Smooth muscle cell of the brain vasculature (primary cell): ENCODE measurements around the gene MBNL1.

Experiments
- DNase-seq: peaks from one replicate; pipeline ENCODE4 v3.0.0-alpha.2; 2012; ENCODE audit warnings: low read depth, low spot score

Gene MBNL1, protein sequence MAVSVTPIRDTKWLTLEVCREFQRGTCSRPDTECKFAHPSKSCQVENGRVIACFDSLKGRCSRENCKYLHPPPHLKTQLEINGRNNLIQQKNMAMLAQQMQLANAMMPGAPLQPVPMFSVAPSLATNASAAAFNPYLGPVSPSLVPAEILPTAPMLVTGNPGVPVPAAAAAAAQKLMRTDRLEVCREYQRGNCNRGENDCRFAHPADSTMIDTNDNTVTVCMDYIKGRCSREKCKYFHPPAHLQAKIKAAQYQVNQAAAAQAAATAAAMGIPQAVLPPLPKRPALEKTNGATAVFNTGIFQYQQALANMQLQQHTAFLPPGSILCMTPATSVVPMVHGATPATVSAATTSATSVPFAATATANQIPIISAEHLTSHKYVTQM

DNA sequence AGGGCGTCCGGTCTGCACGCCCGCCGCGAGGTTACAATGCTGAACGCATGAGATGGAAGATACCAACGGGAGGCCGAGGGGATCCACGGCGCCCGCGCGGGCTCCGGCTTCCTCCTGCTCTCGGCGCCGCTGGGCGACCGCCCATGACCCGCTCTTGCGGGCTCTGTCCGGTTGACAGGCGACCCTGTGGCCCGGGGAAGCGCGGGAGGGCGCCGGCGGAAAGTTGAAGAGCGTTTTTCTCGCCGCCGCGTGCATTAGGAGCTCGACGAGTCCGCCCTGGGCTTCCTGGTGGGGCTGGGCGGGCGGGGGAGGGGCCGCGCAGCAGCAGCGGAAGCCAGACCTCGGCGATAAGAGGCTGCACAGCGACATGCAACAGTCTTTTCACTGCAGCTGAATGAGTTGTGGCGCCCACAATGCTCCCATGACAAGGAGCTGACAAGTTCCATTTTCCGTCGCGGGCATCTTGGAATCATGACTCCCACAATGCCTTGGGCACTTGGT lies at the start of gene MBNL1:
Gene MBNL1, plus strand, starts transcription at position 375 of the 501 bp plus-strand sequence. CDS start 31,265 bp downstream, outside the sequence.
- DNase-seq, result no peak

DNA sequence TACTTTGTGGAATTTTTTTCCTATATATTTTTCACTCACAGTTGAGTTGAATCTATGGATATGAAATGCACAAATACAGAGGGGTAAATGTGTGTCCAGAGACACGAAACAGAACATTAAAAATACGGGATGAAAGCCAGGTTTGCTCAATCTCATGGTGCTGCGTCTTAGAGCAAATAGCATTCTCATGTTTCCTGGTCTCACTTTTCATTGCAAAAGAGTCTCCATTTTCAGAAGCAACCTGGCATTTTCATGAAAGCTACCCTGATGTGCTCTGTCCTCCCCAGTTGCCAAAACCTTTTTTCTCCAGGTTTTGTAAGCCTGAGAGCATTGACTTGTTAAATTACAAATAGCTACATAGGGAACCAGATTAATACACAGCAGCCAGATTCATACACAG lies 49.5 kb upstream of the MBNL1 start:
- no peak for DNase-seq

DNA sequence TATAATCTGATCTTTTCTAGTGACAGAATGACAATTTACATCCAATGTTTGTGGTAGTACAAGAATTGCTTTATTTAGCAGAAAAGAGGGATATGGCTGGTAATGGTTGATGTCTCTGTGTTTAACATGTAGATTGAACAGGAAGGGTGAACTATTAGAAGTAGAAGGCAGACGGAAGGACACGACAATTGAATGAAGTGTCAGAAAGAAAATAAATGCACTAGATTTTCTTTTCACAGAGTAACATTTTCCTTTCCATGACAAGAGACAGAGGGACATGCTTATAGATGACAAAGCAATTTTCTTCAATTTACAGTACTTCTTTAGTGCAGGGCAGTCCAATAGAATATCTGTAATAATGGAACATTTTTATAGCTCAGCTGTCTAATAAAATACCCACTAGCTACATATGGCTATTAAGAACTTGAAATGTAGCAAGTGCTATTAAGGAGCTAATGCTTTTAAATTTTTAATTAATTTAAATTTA lies 48.9 kb upstream of the MBNL1 start:
- no peak for DNase-seq

DNA sequence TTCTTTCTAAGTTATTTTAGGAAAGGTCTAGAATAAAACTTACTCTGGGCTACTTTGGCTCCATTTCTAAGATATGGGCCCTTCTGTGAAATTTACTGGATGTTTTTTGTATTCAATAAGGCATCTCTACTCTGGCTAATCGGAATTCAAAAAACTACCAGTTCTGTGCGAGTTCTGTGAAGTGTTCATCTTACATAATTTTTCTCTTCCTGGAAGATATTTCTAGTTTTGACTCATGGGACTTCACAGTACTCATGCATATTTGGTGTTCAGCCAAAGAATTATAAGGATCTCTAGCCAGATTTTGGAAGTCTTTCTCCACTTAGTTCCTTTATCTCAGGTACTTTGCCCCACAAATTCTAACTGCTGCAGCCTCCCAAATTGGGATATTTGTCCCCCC lies 46.4 kb upstream of the MBNL1 start:
- no peak for DNase-seq

DNA sequence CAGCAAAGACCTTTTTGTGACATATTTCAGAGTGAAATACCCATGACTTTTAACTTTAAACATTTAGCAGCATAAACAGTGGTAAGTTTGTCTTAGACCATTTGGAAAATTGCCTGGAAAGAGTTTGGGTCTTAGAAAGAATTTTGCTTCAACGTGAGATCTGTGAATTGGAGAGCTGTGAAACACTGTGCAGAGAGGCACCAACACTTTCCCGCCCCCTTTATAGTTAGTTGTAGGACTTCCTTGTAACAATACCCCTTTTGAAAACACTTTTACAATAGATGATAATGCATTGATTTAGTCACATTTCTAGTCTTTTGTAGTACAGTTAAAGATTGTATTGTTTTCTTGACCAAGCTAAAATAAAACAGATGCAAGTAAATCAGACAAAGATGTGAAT lies 43.5 kb upstream of the MBNL1 start:
- no peak for DNase-seq

DNA sequence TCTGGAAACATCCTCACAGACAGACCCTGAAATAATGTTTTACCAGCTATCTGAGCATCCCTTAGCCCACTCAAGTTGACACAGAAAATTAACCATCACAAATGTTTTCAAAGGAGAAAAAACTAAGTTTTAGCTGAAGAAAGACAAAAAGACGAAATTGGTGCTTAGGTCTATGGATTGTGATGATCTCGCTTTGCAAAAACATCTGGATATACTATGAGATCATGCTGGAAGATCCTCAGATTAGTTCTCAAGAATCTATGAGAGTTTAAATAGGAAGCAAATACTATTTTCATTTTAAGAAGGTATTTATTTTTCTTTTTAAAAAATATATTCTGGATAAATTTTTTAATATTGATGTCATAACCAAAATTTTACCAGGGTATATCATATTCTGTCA lies 42.6 kb upstream of the MBNL1 start:
- DNase-seq, result no peak

DNA sequence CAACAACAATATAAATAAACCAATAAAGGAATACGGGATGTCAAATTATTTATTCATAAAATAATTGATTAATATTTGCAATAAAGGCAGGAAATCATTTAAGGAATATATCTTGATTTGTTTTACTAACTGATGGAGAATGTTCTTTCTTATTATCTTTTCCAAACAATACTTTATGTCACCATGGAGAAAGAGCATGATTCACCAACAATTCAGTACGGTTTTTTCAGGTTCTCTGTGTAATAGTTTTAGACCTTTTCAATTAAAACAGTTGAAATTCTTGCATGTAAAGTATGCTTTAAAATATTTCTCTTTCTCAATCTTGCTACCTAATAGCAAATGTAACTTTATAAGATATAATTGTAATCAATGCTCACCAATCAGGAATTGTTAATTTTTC lies 41.7 kb upstream of the MBNL1 start:
- no peak for DNase-seq

DNA sequence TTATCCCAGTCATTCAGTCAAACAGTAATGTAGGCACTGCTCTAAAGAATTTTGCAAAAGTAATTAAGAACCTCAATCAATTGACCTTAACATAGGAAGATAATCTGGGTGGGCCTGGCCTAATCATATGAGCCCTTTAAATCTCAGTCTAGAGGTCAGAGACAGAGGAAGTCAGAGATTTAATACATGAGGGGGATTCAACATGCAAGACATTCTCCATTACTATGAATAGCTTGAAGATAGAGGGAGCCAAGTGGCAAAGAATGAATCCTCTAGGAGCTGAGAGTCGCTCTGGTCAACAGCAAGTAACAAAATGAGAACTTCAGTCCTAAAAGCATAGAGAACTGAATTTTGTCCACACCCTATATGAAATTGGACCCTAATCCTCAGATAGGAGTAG lies 39.0 kb upstream of the MBNL1 start:
- DNase-seq, result no peak

DNA sequence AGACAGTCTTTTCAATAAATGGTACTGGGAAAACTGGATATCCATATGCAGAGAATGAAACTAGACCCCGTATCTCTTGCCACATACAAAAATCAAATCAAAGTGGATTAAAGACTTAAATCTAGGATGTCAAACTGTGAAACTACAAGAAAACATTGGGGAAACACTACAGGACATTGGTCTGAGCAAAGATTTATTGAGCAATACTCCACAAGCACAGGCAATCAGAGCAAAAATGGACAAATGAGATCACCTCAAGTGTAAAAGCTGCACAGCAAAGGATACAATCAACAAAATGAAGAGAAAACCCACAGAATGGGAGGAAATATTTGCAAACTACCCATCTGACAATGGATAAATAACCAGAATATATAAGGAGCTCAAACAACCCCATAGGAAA lies 38.4 kb upstream of the MBNL1 start:
- DNase-seq, result no peak

DNA sequence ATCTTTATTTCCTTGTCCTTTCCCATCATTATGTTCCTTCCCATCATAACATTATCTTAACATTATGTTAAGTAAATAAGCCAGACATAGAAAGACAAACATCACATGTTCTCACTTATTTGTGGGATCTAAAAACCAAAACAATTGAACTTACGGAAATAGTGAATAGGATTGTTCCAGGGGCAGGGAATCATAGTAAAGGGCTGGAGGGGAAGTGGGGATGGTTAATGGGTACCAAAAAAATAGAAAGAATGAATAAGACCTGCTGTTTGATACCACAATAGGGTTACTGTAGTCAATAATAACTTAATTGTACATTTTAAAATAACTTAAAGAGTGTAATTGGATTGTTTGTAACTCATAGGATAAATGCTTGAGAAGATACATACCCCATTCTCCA lies 36.7 kb upstream of the MBNL1 start:
- no peak for DNase-seq

DNA sequence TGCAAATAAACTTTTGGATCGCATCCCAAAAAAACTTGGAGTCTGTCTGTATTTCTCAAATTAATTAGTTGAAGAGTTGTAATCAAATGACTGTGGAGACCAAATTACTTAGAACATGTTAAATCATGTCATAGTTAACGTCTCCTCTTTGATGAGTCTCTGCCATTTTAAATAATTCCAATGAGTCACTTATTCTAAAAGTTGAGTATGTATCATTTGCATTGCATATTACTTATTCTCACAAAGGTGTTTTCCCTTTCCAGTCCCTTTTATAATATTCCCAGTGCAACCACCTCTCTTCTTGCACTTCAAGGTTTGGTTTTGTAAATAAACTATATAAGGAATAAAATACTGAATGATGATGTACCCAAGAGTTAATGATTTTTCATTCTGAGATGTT lies 36.0 kb upstream of the MBNL1 start:
- DNase-seq, result no peak

DNA sequence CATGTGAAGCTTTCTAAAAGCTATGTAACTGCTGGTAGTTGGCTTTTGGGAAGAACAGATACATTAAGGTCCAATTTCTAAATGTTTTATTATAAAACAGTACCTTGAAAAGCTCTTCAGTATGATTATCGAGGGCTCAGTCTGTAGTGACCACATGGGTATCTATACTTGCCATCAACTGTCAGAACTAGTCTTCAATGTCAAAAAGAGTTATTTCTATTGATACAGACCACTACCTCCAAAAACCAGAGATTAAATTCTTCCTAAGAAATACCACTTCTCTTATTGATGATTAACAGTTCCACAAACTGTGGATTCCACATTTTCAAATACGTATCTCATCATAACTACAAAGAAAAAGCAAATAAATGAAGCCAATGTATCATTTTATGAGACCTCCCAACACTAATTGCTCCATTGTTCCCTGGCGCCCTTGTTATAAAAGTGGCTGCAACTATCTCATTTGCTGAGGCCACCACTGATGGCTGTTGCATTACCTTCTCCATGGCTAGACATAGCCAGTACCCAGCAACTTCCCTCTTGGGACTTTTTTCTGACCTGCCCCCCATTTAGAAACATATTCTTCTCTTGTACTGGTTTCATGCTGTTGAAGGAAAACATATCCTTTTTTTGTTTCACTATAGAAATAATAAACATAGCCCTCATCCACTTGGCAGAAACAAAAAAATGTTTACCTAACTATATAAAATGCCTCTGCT lies 33.9 kb upstream of the MBNL1 start:
- no peak for DNase-seq

DNA sequence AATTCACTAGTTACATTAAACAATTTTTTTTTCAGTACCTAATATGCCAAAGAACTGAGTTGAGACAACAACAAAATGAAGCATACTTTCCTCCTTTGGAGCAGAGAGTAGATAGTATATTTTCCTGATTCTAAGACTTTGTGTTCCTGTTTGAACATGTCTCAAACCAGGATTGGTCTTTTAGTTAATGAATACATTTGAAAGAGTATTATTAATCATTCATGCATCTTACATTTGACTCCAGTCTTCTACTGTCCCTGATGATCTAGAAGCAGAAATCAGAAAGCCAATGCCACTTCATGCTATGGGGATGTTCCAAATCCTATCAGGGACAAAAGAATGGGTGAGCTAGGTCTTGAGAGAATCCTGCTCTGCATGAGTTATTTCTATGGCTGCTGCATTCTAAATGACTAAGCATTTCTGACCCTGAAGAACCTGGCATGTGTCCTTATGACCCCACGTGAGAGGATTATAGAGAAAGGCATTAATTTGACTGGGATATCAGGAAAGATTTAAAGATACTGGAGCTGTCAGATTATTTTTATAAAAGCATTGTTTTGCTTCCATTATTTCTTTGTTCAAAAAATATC lies 32.9 kb upstream of the MBNL1 start:
- DNase-seq, result no peak

DNA sequence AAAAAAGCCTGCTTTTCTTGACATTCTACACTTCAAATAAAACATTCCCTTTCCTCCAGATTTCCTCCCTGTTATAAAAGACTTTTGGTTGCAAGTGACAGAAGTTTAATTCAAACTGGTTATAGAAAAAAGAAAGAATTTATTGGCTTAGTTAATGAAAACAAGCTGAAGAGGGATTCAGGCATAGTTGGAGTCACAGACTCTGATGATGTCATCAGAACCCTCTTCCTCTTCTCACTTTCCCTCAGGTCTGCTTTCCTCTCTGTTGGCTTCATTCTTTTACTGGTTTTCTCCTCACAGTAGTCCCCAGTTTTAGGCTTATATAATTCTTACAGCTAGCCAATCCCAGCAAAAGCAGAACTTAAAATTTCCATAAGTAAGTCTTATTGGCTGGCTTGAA lies 32.0 kb upstream of the MBNL1 start:
- no peak for DNase-seq

DNA sequence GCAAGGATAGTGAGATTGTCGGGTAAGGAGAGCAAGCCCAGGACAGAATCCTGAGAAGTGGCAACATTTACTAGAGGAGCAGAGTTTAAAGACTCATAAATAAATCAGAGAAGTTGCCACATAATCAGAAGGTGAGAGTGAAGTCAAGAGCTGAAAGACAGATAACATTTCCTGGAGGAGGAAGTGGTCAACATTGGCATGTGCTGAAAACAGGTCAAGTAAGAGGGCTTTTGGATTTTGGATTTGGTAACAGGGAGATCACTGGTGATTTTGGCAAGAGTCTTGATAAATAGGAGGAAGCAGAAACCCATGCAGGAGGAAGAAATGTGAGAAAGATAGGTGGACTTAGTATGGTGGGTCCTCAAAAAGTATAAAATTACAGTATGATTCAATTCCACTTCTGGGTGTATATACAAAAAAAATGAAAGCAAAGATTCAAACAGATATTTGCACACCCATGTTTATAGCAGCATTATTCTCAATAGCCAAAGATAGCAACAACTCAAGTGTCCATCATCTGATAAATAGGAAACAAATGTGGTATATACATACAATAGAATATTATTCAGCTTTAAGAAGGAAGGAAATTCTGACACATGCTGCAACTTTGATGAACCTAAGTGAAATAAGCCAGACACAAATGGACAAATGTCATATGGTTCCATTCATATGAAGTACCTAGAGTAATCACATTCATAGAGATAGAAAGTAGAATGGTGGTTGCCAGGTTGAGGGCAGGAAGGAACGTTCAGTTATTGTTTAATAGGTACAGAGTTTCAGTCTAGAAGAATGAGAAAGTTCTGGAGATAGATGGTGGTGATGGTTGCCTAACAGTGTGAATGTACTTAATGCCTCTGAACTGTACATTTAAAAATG lies 27.3 kb upstream of the MBNL1 start:
- no peak for DNase-seq

DNA sequence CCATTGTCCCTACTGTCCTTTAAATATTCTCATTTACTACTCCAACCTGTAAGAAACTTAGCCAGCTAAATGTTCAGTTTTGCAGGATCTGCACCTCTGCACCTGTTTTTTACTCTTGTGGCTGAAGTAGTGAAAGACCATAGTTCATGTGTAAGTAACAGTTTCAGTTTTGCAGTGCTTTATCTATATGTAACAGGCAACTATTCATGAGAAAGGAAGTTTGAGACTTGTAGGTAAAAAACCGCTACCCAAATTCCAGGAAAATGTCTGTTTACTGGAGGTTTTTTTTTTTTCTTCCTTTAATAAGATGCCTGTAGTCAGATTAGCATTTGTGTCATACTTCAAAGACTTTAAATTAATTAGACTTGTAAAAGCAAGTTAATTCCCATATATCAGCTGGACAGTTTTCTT lies 25.4 kb upstream of the MBNL1 start:
- DNase-seq, result no peak

DNA sequence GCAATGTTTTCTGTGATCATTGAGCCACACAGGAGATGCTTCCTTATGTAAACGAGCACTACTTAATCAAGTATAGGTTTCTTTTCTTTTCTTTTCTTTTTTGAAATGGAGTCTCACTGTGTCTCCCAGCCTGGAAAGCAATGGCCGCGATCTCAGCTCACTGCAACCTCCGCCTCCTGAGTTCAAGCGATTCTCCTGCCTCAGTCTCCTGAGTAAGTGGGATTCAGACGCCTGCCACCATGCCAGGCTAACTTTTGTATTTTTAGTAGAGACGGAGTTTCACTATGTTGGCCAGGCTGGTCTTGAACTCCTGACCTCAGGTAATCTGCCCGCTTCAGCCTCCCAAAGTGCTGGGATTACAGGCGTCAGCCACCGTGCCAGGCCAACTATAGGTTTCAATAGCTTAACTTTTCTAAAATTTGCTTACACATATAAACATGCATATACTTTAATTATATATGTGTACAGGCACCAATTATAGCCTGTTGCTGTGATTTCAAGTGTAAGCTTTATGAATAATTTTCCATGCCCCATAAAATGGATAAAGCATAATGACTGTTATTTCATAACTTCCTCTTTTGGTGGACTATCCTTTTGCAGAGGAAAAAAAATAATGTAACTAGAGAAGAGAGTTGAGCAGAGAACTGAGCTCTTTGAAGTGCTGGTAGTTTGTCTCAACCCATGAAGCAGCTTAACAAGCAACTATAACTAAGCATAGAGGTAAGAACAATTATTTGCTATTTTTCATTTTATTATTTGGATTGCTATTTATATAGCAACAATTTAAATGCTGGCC lies 24.8 kb upstream of the MBNL1 start:
- DNase-seq, result no peak

DNA sequence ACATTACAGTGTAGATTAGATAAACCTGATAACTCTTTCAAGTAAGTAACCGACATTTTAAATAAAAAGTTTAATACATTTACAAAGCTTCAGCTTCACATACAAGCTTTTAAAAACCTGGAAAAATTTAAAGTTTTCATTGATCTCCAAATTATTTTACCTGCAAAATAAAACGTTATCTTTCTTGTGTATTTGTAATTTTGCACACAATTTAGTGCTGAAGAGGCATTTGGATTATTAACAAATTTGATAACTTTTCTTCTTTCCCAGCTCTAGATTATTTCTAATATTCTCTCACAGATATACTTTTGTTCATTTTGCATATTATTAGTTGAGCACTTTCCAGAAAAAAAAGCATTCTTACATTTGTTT lies 24.2 kb upstream of the MBNL1 start:
- DNase-seq, result no peak

DNA sequence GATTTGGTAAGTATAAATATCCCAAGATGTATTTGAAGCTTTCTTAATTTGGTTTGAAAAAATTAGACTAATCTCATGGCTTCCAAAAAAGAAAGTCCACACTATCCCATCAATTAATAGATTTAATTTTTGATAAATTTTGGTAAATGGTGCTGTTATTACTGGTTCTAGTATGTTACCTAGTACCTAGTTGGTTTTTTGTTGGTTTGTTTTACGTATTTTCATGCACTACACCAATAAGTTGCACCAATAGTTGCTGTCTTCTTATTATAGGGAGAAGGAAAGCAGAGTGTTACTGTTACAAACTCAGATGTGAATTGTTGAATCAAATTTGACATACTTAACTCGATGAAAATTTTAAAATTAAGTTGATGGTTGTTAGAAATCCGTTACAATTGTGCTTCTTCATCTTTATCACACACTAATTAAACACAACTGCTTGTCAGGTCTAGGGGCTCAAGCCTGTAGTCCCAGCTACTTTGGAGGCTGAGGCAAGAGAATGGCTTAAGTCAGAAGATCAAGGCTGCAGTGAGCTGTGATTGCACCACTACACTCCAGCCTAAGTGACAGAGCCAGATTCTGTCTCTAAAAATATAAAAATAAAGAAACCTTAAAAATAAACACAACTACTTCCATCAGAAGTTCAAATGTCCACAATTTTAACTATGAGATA lies 23.1 kb upstream of the MBNL1 start:
- no peak for DNase-seq

DNA sequence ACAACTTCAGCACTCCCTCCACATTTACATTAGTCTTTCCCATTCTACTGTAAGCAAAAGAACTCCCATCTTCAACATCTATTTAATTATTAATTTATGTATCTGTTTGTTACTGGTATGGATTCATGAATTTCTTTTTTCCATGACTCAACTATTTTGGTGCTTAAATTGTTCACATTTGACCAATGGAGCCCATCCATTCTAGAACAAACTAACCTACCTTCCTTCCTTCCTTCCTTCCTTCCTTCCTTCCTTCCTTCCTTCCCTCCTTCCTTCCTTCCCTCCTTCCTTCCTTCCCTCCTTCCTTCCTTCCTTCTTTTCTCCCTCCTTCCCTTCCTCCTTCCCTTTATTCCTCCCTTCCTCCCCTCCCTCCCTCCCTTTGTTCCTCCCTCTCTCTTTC lies 16.8 kb upstream of the MBNL1 start:
- DNase-seq, result no peak
